Stimulated activated CD8-positive, alpha-beta memory T cell treated with anti-CD3 and anti-CD28 coated beads, Interleukin-4, amount 100 ng/mL, for 4 hours (primary cell): ENCODE data around the gene ADSL.

Source experiments
- DNase-seq, 2 donors: peaks; one replicate each; pipeline ENCODE4 v3.0.0-alpha.2; 2020; ENCODE audit warnings: low read depth in 2 of 2, low spot score in 1 of 2

ADSL gene

DNA sequence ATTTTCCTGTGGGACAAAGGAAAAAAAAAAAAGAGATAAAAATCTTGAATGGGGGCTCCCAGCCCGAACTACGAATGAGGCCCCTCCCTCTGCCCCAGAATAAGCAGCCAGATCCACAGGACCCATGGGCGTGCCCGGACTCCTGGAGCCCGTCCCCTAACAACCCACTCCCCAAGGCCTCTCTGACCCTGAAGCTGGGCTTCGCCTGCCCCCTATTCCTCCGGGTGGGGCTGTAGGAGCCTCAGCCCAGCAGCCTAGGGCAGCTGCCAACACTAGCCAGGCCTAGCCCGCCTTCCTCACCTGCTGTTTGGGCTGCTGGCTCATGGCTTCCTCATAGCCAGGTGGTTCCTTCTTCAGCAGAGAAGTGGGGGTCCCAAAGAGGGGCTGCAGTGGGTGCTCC, 70.7 kb downstream of the ADSL start:
- no peak for DNase-seq

DNA sequence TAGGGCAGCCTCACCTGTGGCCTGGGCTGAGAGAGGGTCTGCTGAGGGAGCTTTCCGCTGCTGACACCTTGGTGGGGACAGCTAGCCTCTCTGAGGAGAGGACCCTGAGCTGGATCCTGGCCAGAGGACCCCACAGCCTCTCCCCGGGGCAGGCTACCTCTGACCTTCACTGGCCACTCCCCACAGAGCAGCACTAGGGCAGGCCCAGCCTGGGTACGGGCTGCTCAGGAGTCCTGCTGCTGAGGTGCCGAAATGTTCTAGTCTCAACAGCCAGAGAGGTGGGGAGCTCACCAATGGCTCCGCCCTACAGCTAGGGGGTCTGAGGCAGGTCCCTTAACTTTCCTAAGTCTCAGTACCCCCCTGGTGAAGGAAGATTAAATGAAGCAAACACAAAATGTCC, 71.6 kb downstream of the ADSL start:
- DNase-seq: no peak

DNA sequence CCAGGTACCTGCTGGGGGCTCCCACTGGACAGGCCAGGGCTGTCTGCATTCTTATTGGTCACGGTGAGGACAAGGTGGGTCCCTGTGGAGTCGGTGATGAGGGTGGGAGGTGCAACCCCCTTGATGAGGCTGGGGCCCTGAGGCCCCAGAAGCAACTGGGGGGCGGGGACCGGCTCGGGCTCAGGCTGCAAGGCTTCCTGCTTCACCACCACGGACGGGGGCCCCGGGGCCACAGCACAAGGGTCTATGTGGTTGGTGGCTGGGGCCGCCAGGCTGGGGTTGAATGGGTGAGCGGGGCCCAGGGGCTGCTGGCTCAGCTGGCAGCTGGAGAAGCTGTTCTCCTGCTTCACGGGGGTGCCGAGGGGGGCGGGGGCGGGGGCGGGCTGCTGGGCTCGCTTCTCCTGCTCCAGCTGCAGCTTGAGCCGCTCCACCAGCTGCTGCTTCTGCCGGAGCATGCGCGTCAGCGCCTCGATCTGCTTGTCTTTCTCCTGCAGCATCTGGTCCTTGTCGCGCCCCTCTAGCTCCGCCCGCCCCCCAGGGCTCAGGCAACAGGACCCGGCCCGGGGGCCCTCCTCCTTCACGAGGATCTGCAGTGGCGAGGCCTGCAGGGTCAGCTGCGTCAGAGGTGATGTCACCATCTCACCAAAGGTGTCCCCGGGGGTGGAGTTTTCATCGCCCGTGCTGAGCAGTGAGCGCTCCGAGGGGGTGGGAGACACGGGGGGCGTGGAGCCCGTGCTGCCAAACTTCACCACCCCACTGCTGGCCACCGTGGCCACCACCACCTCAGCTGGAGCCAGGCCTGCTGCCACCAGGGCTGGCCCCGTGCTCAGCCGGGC, 72.3 kb downstream of the ADSL start:
- no peak for DNase-seq

DNA sequence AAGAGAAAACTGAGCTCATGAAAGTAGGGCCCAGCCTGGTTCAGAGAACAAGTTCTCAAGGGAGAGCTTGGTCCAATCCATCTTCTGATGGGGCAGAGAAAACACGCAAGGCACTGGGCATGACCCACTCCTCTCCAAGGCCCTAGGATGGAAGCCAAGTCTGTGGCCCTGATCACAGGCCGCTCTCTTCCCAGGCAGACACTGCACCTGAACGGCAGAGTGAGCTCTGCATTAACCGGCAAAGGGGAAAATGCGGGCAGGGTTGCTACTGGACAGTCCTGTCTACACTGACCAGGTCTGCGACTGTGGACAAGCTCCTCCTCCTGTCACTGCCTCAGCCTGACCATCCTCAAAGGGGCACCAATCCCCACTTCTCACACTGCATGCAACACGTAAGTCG, 73.4 kb downstream of the ADSL start:
- DNase-seq: no peak

DNA sequence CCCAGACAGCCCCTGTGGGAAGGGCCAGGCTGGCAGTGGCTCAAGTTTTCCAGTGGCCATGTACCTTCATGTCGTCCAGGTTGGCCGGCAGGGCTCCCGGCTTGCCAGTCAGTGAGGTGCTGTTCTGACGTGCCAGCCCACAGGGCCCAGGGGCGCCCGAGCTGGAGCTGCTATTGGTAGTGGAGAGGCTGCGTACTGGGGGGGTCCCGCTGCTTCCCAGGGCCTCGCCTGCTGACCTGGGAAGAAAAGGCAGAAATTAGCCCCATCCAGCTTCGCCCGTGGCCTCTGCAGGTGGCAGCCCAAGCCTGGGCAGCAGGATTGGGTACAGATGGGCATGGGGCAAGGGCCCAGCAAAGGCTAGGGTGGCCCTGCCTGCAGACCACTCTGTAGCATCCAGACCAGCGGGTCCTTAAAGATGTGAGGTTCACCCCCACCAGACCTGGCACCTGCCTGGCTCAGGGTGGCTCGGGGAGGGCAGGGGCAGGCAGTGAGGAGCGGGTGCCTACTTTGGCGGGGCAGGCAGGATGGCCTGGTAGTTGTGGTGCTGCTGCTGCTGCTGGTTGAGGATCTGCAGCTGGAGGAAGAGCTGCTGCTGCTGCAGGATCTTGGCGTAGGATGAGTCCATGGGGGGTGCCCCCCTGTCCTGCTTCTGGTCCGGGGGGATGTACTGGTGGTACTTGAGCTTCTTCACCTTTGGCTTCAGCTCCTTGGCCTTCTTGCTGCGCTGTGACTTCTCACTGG, 74.2 kb downstream of the ADSL start:
- DNase-seq: no peak

DNA sequence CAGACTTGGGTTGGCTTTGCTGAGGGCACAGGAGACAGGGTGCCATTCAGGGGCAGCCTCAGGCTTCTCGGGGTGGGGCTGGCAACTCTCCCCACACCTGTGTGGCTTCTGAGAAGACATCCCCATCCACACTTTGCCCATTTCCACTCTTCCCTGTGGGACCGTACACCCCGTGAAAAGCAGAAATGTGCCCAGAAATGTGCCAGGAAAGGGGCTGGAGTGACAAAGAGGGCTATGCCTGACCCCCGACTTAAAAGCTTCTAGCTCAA, 74.7 kb downstream of the ADSL start:
- DNase-seq: no peak

DNA sequence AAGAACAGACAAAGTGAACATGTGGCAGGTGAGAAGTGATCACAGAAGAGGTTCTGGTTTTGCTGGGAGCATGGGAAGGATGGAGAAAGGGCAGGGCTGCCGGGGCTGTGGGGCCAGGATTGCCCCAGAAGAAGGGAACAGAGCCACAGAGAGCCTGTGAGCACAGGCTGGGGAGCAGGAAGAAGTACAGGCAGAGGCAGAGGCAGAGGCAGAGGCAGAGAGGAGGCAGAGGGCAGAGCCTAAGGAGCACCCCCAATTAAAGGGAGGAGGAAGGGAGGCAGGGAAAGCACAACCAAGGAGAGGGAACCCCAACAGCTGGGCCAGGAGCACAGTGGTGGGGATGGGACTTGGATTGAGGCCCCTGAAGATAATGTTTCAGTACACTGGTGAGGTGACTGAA, 75.6 kb downstream of the ADSL start:
- DNase-seq: no peak

DNA sequence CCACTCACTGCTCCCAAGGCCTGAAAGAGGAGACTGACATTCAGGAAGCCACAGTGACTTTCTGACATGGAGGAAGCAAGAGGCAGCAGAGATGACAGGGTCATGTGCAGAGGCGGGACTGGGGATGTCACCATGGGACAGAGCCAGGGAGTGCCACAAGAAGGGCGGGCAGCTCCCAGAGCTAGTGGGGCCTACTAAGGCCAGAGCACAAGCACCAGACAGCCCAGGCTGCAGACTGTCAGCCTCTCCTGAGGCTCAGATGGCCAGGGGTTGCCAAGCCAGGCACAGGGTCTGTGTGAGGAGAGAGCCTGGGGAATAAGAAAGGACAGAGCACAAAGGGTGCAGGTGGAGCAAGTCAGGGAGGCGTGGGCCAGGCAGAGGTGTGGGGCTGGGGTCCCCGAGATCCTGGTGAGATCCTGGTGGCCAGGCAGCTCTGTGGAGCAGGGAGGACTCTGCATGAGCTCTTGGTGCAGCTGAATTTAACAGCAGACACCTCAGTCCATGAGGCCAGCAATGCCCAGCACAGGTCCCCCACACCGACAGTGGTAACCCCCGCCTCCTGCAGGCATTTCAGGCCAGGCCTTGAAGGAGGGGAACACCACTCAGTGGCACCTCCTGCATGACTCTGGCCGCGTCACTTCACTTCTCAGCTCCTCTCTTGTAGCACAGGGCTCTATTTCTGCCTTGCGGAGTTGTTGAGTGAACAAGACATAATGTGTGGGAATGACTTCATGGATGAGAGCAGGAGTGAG, 76.4 kb downstream of the ADSL start:
- no peak for DNase-seq

DNA sequence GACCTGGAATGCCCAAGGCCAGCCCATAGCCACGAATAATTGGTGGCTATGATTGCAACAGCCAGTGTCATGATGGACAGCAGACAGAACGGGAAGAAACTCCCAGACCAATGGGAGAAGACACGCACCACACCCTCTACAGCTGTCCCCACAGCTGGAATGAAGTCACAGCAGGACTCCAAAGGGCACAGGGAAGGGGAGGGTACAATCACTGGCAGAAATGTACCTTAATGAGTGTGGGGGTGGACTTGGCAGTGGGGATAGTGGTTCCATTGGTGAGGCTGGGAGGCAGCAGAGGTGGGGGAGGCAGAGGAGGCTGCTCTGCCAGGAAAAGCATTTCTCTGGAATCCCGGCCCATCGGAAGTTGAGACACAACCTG, 77.0 kb downstream of the ADSL start:
- DNase-seq: no peak

DNA sequence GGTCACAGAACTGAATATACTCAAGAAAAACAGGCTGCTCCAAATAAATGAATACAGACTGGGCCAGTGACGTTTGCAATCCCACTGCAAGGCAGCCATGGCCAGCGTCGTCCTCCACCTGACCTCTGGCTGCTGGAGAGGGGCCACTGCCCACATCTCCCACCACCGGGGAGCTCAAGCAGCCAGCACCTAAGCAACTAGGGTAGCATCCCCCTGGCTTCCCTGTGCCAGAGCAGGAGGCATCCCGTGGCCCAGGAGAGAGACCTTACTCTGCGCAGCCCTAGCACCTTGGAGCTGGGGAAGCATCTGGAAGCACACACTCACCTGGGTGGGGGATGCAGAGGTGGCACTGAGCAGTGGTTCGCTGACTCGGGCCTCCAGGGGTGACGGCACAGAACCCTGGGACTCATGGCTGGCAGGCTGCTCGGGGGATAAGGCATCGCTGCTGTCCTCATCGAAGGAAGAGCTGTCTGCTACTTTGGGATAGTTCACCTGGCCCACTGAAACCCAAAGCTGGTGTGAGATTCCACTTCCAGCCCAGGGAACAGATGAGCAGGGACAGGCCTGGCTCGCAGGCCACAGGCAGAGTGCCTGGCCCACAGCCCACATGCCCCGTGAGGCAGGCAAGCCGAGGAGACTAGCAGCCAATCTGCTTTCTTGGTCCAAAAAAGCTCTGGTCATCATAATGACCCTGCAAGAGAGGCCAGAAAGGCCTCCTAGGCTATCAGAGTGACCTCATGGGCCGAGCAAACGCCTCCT, 77.8 kb downstream of the ADSL start:
- DNase-seq: no peak

DNA sequence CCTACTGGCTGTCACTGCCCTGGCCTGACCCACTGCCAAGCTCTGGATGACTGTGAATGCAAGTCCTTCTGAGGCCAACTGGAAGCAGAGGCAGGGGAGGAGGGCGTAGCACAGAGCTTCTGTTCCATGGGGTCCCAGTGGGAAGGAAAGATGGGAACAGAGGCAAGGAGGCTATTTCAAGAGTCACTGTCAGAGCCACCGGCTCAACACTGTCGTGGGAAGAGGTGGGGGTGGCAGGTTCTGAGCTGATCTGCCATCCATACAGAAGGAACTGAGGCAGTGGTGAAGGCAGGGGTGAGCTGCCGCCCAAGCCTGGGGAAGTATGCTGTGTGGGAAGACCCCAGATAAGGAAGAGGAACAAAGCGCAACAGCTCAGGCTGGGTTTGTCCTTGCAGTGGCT, 78.8 kb downstream of the ADSL start:
- DNase-seq: no peak

DNA sequence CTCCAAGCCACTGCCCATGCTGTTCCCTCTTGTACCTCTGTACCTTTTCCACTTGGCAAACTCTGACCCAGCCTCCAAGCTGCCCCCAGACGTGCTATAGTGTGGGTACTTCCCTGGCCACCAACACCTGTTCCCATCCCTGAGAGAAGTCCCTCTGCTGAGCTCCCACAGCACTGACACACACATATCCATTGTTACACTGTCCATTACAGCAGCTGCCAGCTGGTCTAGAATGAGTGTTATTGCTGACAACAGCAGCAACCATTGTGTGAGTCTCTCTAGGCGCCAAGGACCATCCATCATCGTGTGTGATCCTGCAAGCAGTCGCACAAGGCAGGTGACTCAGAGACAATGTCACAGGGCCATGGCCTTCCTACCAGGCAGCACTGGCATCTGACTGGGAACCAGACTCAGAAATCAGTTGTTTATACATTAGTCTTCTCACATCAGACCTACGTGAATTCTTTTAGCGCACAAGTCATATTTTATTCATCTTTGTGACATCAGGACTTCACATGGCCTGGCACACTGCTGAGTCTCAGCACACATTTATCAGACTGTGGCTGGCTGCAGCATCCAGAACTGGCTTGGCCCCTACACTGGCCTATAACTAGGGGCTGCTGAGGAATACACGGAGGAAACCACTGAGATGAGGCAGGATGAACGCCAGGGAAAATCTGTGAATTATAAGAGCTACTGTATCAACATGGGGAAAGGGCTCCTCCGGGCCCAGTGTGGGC, 80.5 kb downstream of the ADSL start:
- DNase-seq: no peak

DNA sequence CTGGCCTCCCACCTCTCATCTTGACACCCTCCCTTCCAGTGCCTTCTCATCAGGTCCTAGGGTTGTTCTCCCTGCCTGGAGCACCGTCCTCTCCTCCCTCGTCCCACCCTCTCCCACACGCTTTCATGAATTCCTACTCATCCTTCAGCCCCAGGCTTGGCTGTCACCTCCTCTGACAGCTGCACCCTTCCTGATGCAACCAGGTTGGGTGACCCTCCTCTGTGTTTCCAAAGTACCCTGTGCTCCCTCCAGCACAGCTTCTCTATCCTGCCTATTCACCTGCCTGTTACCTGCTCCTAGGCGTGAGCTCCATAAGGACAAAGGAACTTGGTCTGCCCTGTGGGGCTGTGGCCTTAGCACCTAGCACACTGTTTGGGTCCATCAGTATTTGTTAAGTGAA, 82.5 kb downstream of the ADSL start:
- no peak for DNase-seq

DNA sequence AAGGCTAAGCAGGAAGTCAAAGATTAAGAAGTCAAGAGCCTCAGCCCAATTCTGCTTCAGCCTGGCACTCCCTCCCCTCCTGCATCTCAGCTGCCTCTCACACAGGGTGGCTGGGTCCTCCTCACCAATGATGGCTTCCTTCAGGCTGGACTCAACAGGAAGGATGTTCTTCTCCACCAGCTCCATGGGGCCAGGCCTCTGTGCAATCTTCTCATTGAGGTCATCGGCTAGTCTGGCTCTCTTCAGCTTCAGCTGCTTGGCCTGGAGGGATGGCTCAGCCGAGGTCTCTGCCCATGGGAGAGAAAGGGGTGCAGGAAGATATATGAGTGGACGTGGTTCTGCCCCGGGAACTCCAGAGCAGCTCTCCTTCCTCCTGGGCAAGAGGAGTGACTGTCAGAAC, 83.2 kb downstream of the ADSL start:
- no peak for DNase-seq

DNA sequence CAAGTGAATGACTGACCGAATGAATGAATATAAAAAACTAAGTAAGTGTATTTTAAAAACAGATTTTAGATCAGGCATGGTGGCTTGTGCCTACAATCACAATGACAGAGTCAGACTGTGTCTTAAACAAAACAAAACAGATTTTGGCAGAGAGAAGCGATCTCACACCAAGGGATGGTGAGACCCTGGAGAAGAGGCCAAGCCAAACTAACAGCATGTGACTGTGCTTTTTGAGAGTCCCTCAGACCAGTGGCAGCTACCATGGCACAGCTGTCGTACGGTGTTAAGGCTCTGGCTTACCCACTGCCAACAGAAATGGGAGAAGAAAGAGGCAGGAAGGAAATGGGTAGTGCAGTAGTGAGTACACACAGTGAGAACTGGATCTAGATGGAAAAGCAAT, 84.7 kb downstream of the ADSL start:
- DNase-seq: no peak

DNA sequence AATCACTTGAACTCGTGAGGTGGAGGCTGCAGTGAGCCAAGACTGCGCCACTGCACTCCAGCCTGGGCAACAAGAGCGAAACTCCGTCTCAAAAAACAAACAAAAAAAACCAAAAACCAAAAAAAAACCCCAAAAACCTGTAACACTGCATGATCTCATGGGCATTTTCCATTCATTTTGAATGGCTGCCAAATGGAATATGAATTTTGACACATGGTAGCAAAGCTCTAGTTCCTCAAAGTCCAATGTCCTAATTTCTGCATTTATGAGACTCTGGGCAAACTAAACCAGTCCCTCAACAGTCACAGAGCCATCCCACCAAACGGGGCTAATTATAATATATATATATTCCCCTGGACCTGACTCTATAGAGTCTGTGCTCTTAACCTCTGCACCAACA, 85.9 kb downstream of the ADSL start:
- DNase-seq: no peak

DNA sequence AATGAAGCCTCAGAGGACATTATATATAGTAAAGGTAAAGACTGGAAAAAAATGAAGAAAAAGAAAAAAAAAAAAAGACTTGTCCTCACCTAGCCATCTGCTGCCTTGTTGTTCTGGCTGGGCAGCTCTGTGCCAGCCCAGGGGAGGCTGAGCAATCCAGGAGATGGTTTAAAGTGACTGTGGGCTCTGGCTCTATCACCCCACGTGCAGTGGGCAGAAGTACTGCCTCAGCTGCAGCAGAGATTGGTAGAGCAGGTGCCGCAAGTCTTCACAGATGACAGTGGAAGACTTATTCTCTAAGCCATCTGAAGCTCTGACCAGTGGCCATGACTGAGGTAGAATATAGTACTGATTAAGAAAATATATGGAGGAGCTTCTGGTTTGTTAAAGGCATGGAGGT, 86.3 kb downstream of the ADSL start:
- no peak for DNase-seq

DNA sequence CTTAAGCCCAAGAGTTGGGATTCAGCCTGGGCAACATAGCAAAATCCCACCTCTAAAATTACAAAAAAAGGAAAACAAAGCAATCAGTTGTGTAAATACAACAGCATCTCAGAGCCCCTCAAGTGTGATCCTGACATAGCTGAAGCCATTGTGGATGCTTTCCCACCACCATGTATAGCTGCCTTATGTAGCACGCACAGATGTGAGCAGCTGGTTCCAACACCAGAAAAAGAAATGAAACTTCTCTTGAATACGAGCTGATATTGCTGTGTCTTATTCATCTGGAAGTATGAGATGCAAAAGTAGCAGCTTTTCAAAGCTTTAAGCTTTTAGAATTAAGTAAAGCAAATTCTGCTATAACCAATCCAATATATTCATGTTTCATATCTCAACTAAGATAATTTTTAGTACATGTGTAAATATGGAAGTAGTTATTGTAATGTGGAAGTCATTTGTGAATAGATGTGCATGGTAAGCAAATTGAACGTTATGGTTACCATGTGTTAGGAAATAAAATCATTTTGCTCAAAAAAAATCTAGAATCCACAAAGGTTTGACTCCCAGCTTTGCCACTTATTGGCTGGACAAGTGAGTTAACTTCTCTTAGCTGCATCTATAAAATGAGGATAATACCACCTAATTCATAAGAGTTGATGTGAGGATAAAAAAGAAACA, 87.3 kb downstream of the ADSL start:
- DNase-seq: no peak

DNA sequence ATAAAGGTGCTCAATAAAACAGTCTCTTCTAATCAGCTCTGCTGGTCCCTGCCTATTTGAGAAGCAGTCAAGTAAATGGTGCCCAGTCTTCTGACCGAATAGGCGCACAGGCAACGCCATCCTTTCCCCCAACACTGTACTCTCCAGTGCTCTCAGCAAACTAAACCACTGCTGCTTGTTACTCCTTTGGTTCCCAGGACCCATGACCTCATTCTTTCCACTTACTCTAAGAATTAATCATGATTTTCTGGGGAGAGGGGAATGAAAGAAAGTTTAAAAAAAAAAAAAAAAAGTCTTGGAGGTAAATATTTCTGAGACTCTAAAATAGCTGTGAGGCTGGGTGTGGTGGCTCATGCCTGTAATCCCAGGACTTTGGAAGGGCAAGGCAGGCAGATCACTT, 87.8 kb downstream of the ADSL start:
- DNase-seq: no peak

DNA sequence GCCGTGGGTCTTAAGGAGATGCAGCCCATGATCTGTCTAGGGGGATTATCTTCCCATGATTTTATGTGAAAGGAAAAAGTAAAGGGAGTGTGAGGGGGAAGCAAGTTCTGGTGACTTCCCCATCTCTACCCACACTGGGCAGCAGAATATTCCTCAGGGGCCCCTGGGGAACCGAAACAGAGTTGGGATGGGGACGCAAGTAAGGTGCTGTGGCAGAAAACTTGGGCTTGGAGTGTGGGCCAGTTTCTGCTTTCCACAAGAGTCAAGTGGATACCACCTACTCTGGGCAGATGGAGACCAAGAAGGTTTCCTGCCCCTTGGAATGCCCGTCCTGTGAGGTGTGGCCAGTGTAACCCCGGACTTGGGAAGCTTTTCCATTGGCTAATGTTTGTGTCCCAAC, 88.4 kb downstream of the ADSL start:
- no peak for DNase-seq
